Activated CD4-positive, alpha-beta T cell treated with anti-CD3 and anti-CD28 coated beads, Interleukin-2, amount 10 ng/mL, durations not matched to agents 7 days and 5 days (primary cell): ENCODE measurements around the gene TMEM134. TPM values are rescaled to one million over a fixed set of nuclear protein-coding genes. Genes with fewer than 3 reads are reported as not detected.
"Not testable (repeated sequence)": the region's sequence is repeated elsewhere in the genome, so short reads cannot be mapped to it uniquely, and the experiment has no call there.

Source experiments
- CTCF ChIA-PET: fragments of 350-600 bp; sonication (Branson Sonifier 250); formaldehyde crosslinking; loops from one replicate; lab custom pipeline; 2021; ENCODE audit warnings: antibody characterized with exemption; lab: Charles Lee
- POLR2A ChIA-PET: fragments of 350-600 bp; sonication (Branson Sonifier 250); formaldehyde crosslinking; loops from one replicate; lab custom pipeline; 2021; ENCODE audit warnings: antibody characterized with exemption; lab: Charles Lee
- DNase-seq: peaks from one replicate; pipeline ENCODE4 v3.0.0-alpha.2; 2020
- H3K27ac Mint-ChIP-seq: one replicate; pipeline ENCODE4 v1.8.0; 2021; ENCODE audit warnings: mild to moderate bottlenecking, moderate library complexity, mixed read lengths
- H3K27me3 Mint-ChIP-seq: one replicate; pipeline ENCODE4 v1.8.0; 2021; ENCODE audit warnings: mixed read lengths
- H3K36me3 Mint-ChIP-seq: one replicate; pipeline ENCODE4 v1.8.0; 2021; ENCODE audit warnings: low read depth, mixed read lengths
- H3K4me1 Mint-ChIP-seq: one replicate; pipeline ENCODE4 v1.8.0; 2021; ENCODE audit warnings: mixed read lengths
- H3K4me3 Mint-ChIP-seq: one replicate; pipeline ENCODE4 v1.8.0; 2021; ENCODE audit warnings: mild to moderate bottlenecking, moderate library complexity, mixed read lengths
- H3K9me3 Mint-ChIP-seq: one replicate; pipeline ENCODE4 v1.8.0; 2021; ENCODE audit warnings: mixed read lengths
- total RNA-seq, 2 experiments: library from RNA; stranded (reverse); gene quantifications; one replicate each; pipeline ENCODE4 v1.2.3, GENCODE V29; 2021

Gene TMEM134, protein sequence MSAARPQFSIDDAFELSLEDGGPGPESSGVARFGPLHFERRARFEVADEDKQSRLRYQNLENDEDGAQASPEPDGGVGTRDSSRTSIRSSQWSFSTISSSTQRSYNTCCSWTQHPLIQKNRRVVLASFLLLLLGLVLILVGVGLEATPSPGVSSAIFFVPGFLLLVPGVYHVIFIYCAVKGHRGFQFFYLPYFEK
- total RNA-seq: 10 to 100 TPM; 42.2 to 47.2 TPM

- Mint-ChIP-seq H3K27me3 (no peaks in the 10 kb centered on the region), H3K27ac (peak within 1 kb of the TSS; percentile 83), H3K4me3 (peak within 1 kb of the TSS; percentile 89), H3K4me1 (peaks cover 41% of the 10 kb centered on the region), H3K9me3 (no peaks in the 10 kb centered on the region), H3K36me3 (peaks cover 4% of the 10 kb centered on the region)
- DNase-seq: peak; percentile 89
- CTCF ChIA-PET: interaction anchor here (0.7 to 2.8 kb wide), 19 partner anchors 8 to 107 kb away, joined by 3 to 10 read pairs (median 4); partner anchors contain the start of genes AIP, PPP1CA, PTPRCAP and RPS6KB2
- POLR2A ChIA-PET: interaction anchor here (0.5 to 1.9 kb wide), 3 partner anchors 32 to 67 kb away, joined by 3 to 6 read pairs (median 5); partner anchors contain the start of gene PPP1CA
These were observed at the start of gene TMEM134 for GRCh38 chr11:67468759-67469507. Gene TMEM134, minus strand, starts transcription at chr11:67469251. Its CDS starts 59 bp downstream, at chr11:67469192.

GRCh38 chr11:67517784-67518552 is 48.9 kb upstream of the TMEM134 start:
- H3K27me3 Mint-ChIP-seq: peaks cover 8% of the 10 kb centered on the region
- CTCF ChIA-PET: no interaction called here
- no peak overlapping the region for H3K4me3 Mint-ChIP-seq
- no peak overlapping the region for H3K27ac Mint-ChIP-seq
- H3K9me3 Mint-ChIP-seq: no peaks in the 10 kb centered on the region
- H3K4me1 Mint-ChIP-seq: no peaks in the 10 kb centered on the region
- DNase-seq: no peak
- POLR2A ChIA-PET: no interaction called here
- no peaks in the 10 kb centered on the region for H3K36me3 Mint-ChIP-seq

GRCh38 chr11:67516806-67517205 is 47.8 kb upstream of the TMEM134 start:
- CTCF ChIA-PET: interaction anchor here (1.2 kb wide), 1 partner anchor 96 kb away, joined by 3 read pairs; no protein-coding TSS in a partner anchor

GRCh38 chr11:67514116-67514515 is 45.1 kb upstream of the TMEM134 start:
- CTCF ChIA-PET: interaction anchor here (1.4 kb wide), 1 partner anchor 113 kb away, joined by 4 read pairs; the partner anchor contains the start of gene PPP1CA
- no peaks in the 10 kb centered on the region for H3K9me3 Mint-ChIP-seq
- no peak overlapping the region for H3K27ac Mint-ChIP-seq
- H3K4me1 Mint-ChIP-seq: peaks cover 5% of the 10 kb centered on the region
- POLR2A ChIA-PET: no interaction called here
- H3K4me3 Mint-ChIP-seq: no peak overlapping the region
- no peaks in the 10 kb centered on the region for H3K36me3 Mint-ChIP-seq
- H3K27me3 Mint-ChIP-seq: peaks cover 19% of the 10 kb centered on the region
- DNase-seq: no peak

More at GRCh38 chr11:67516806-67517205, 47.8 kb upstream of the TMEM134 start:
- POLR2A ChIA-PET: no interaction called here
- H3K36me3 Mint-ChIP-seq: no peaks in the 10 kb centered on the region
- H3K9me3 Mint-ChIP-seq: no peaks in the 10 kb centered on the region
- H3K4me3 Mint-ChIP-seq: no peak overlapping the region
- H3K27ac Mint-ChIP-seq: no peak overlapping the region
- H3K4me1 Mint-ChIP-seq: no peaks in the 10 kb centered on the region
- DNase-seq: no peak
- peaks cover 10% of the 10 kb centered on the region for H3K27me3 Mint-ChIP-seq

DNA sequence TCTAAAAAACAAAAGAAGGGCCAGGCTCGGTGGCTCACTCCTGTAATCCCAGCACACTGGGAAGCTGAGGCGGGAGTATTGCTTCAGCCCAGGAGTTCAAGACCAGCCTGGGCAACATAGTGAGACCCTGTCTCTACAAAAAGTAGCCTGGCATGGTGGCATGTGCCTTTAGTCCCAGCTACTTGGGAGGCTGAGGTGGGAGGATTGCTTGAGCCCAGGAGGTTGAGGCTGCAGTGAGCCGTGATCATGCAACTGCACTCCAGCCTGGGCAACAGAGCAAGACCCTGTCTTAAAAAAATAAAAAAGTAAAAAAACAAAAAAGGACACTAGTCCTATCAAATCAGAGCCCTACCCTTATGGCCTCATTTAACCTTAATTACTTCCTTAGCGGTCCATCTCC is 42.5 kb upstream of the TMEM134 start:
- DNase-seq, POLR2A ChIA-PET, H3K27ac Mint-ChIP-seq, CTCF ChIA-PET, H3K9me3 Mint-ChIP-seq, H3K4me3 Mint-ChIP-seq, H3K36me3 Mint-ChIP-seq: not testable (repeated sequence)
- Mint-ChIP-seq H3K4me1 (peaks cover 20% of the 10 kb centered on the region), H3K27me3 (peaks cover 19% of the 10 kb centered on the region)

GRCh38 chr11:67510023-67510345 is 40.9 kb upstream of the TMEM134 start:
- H3K27ac Mint-ChIP-seq: no peak overlapping the region
- CTCF ChIA-PET: no interaction called here

GRCh38 chr11:67508486-67509121 is 39.6 kb upstream of the TMEM134 start:
- H3K4me3 Mint-ChIP-seq: peak overlapping the region; percentile 91
- POLR2A ChIA-PET: no interaction called here

More at GRCh38 chr11:67510023-67510345, 40.9 kb upstream of the TMEM134 start:
- Mint-ChIP-seq H3K36me3 (peaks cover 11% of the 10 kb centered on the region), H3K4me3 (no peak overlapping the region), H3K9me3 (no peaks in the 10 kb centered on the region), H3K4me1 (peaks cover 32% of the 10 kb centered on the region), H3K27me3 (peaks cover 19% of the 10 kb centered on the region)
- POLR2A ChIA-PET: no interaction called here
- no peak for DNase-seq

DNA sequence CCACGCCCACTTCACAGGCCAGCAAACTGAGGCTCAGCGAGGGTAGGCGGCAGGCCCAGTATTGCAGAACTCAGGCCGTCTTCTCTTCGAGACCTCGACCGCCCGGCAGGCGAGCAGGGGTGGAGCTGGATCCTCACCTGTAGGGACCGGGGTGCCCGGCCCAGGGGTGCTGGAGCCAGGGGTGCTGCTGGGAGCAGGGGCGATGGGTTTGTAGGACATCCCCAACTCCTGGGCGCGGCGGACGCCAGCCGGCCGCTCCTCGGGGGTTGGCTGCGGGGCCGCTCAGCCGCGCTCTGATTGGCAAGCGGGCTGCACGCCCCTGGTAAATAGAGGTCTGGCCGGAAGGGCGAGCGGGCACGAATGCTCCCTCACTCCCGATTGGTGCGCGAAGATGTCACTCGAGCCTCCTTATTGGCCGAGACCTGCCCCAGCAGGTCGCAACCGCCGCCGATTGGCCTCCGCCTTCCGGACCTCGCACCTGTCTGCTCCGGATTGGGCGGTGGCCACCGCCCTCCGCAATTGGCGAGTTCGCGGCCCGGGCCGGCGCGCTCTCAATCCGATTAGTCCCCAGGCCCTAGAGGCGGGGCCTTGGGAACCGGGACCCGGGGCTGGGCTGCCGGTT is 38.9 kb upstream of the TMEM134 start, which contains the start of gene CDK2AP2:
Gene CDK2AP2 (minus strand): TSS at position 299 of the 622 bp plus-strand sequence. CDS start 80 bp downstream, at position 219.
- Mint-ChIP-seq H3K27ac (peak within 1 kb of the TSS; percentile 92), H3K4me1 (peaks cover 42% of the 10 kb centered on the region), H3K4me3 (peak within 1 kb of the TSS; percentile 91), H3K9me3 (no peaks in the 10 kb centered on the region), H3K36me3 (peaks cover 13% of the 10 kb centered on the region), H3K27me3 (peaks cover 11% of the 10 kb centered on the region)
- peak; percentile 99 for DNase-seq
- ChIA-PET CTCF (interaction anchor here (1.0 to 1.2 kb wide), 4 partner anchors 9 to 151 kb away, joined by 3 read pairs; partner anchors contain the start of gene RAD9A), POLR2A (no interaction called here)

More at GRCh38 chr11:67508486-67509121, 39.6 kb upstream of the TMEM134 start:
- Mint-ChIP-seq H3K9me3 (no peaks in the 10 kb centered on the region), H3K27ac (peak overlapping the region; percentile 92), H3K36me3 (peaks cover 11% of the 10 kb centered on the region), H3K4me1 (peaks cover 37% of the 10 kb centered on the region), H3K27me3 (peaks cover 13% of the 10 kb centered on the region)
- peak; percentile 99 for DNase-seq
- CTCF ChIA-PET: interaction anchor here (1.0 to 1.2 kb wide), 3 partner anchors 67 to 151 kb away, joined by 3 read pairs; partner anchors contain the start of gene RAD9A

DNA sequence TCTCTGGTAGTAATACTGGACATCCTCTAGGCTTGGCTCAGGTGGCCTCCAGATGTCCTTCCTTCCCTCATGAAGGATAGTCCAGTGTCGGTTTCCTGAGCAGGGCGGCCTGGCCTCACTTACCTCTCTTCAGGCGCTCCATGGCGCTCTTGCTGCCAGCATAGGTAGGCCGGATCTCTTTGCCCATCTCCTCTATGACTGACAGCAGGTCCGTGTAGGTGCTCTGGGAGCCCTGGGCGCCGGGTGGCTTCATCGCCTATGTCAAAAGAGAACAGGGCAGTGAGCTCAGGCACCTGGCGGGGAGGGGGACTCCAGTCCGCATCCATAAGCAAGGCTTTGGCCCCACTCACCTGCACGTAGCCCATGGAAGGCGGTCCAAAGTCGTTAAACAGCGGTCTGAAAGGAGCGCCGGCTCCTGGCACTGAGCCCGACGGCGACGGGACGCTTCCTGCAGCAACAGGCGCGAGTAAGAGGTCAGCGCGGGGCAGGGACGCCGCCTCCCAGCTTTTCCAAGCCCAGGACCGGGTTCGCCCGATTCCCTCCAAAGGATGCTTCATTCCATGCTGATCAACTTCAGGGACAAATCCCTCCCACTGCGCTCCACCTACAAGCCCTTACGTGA is 38.3 kb upstream of the TMEM134 start:
- Mint-ChIP-seq H3K4me3 (peak overlapping the region; percentile 91), H3K27me3 (peaks cover 9% of the 10 kb centered on the region)

DNA sequence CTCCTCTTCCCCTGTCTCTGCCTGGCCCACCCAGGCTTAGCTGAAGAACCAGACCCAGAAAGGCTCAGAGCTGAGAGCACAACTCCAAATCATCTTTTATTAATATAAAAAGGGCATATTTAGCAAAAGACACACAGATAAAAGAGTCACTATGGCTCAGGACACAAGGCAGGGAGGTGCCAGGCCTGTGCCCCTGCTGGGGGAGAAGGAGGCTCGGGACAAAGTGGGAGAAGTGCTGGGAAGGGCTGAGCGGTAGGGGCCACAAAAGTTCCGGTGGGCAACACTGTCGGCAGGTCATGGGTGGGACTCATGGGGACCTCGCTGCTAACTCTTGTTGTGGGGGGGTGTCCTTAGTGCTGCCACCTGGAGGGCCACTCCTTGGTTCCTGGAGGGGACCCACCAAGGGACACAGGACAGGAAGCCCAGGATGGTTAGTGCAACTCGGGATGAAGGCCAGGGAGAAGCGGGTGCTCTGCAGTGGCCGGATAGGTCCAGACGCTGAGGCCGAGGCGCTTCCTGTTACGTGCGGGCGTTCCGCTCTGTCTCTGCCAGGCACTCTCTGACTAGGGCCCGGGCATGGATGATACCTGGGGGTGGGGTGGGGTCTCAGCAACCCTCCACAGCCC is 37.5 kb upstream of the TMEM134 start:
- Mint-ChIP-seq H3K27me3 (peaks cover 9% of the 10 kb centered on the region), H3K4me1 (peaks cover 47% of the 10 kb centered on the region)

More for the DNA sequence above, 38.3 kb upstream of the TMEM134 start:
- peak overlapping the region; percentile 92 for H3K27ac Mint-ChIP-seq
- CTCF ChIA-PET: interaction anchor here (1.0 to 1.2 kb wide), 3 partner anchors 8 to 150 kb away, joined by 3 read pairs; partner anchors contain the start of gene RAD9A
- no peak for DNase-seq
- POLR2A ChIA-PET: no interaction called here
- peaks cover 18% of the 10 kb centered on the region for H3K36me3 Mint-ChIP-seq
- H3K4me1 Mint-ChIP-seq: peaks cover 47% of the 10 kb centered on the region
- no peaks in the 10 kb centered on the region for H3K9me3 Mint-ChIP-seq

More for the DNA sequence above, 37.5 kb upstream of the TMEM134 start:
- CTCF ChIA-PET: interaction anchor here (1.2 to 1.5 kb wide), 3 partner anchors 16 to 39 kb away, joined by 3 to 7 read pairs (median 4); no protein-coding TSS in a partner anchor
- POLR2A ChIA-PET: no interaction called here
- peaks cover 21% of the 10 kb centered on the region for H3K36me3 Mint-ChIP-seq
- H3K27ac Mint-ChIP-seq: peak overlapping the region; percentile 93
- H3K9me3 Mint-ChIP-seq: no peaks in the 10 kb centered on the region
- no peak for DNase-seq
- H3K4me3 Mint-ChIP-seq: peak overlapping the region; percentile 91
